ENCODE data around the gene PEMT.

The PEMT gene

GRCh38 chr17:17511881-17512858, 79.3 kb downstream of the PEMT start:
- no peak for TF ChIP-seq ZFX (IDR thresholded peaks at IDR 0.05; ENCODE audit: borderline replicate concordance)
- TF ChIP-seq CTCF (IDR thresholded peaks at IDR 0.05) = no peak
- H3K27ac ChIP-seq = no peak overlapping the region

DNA sequence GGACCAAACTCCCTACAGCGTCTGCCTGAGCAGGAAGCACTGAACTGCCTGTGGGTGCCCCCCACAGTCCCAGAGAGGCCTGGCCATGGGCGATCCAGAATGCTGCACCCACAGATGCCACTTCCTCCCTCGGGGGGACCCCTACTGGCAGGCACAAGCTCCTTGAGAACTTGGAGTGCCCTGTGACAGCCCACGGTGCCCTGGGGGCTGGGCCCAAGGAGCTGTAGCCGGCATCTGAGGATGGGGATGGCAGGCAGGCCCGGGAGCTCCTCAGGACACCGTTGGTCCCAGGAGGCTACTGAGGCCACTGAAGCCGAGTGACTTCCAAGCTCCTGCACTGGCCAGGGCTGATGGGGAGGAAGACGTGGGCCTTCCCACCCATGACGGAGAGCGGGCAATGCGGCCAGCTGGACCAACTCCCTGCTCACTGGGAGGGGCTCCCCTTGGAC, 80.2 kb downstream of the PEMT start:
- TF ChIP-seq ZFX (IDR thresholded peaks at IDR 0.05; ENCODE audit: borderline replicate concordance) = no peak
- TF ChIP-seq CTCF (IDR thresholded peaks at IDR 0.05) = no peak
- H3K27ac ChIP-seq = no peak overlapping the region

DNA sequence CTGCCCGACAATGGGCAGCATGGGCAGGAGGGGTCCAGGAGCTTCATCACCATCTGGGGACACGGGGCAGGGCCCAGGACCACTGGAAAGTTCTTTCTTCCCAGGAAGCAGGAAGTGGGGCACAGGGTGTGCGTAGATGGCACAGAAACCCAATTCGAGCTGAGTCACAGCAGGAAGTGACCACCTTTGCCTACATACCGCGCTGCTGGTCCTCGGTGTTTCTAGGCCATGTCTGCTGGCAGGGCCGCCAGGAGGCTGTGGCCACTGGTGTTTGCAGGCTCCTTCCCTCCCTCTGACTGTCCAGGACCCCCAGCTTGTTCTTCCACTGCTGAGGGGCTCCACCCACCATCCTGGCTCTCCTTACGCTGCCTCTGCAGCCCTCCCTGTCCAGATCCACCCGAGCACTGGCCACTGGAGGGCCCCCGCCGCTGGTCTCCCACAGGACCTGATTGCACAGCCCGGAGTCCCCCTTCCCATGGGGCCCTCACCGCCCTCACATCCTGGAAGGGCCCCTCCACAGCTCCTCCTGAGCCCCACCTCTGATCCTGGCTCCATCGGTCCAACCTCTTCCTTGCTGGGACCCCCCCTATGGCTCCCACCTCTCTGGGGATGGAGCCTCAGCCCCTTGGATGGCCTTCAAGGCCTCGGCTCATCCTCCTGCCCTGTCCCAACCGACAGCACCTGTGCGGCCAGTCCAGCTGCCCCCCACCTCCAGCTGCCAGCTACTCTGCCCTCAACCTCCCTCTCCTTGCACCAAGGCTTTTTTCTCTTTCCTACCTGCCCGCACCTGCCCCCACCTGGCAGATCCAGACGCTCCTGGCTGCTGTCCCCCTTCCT, 80.8 kb downstream of the PEMT start:
- TF ChIP-seq CTCF (IDR thresholded peaks at IDR 0.05) (no peak), ZFX (IDR thresholded peaks at IDR 0.05; ENCODE audit: borderline replicate concordance) (no peak)
- H3K27ac ChIP-seq = no peak overlapping the region

GRCh38 chr17:17509601-17510425, 81.7 kb downstream of the PEMT start:
- TF ChIP-seq ZFX (IDR thresholded peaks at IDR 0.05; ENCODE audit: borderline replicate concordance) (no peak), CTCF (IDR thresholded peaks at IDR 0.05) (no peak)
- H3K27ac ChIP-seq = no peak overlapping the region

DNA sequence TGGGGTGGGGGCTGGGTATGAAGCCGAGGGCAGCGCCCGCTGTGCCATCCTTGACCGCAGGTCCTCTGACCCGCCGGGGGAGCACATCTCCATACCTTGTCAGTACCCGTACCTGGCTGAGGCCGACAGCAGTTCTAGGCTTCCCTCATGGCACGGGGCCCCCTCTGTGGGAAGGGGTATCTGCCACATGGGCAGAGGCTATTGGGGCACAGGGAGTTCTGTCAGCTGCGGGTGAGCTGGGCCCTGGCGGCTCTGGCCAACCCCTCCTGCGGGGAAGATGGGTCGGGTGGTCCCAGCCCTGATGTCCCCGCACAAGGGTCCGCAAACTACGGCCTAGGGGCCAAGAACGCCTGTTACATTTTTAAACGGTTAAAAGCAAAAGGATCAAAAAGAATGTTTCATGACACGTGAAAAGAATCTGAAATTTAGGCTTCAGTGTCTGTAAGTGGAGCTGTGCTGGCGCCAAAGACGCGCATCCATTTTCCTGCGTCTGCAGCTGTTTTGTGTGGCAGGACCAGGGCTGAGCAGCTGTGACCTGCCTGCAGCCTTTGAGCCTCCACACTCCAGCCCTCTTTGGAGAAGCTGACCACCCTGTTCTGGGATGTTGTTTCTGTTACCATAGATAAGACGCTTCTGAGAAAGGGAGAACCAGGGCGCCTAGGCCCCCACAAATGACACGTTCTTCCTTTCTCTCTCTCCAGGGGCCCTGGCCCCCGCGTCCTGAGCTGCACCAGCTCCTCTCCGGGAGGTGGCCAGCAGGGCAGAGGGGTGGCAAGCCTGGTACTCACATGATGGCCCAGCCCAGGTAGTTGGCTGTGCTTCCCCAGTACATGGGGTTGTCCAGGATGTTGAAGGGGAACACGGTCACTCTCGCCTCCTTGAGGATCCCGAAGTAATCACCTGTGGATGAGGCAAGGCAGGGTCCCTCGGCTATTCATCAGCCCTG, 82.6 kb downstream of the PEMT start:
- no peak overlapping the region for H3K27ac ChIP-seq
- TF ChIP-seq ZFX (IDR thresholded peaks at IDR 0.05; ENCODE audit: borderline replicate concordance) (no peak), CTCF (IDR thresholded peaks at IDR 0.05) (no peak)

- no peak for TF ChIP-seq ZFX (IDR thresholded peaks at IDR 0.05; ENCODE audit: borderline replicate concordance)
- no peak for TF ChIP-seq CTCF (IDR thresholded peaks at IDR 0.05)
- H3K27ac ChIP-seq = no peak overlapping the region
These were observed 83.4 kb downstream of the PEMT start for GRCh38 chr17:17508019-17508535.
